ENCODE measurements around the gene EHMT1.

The EHMT1 gene

DNA sequence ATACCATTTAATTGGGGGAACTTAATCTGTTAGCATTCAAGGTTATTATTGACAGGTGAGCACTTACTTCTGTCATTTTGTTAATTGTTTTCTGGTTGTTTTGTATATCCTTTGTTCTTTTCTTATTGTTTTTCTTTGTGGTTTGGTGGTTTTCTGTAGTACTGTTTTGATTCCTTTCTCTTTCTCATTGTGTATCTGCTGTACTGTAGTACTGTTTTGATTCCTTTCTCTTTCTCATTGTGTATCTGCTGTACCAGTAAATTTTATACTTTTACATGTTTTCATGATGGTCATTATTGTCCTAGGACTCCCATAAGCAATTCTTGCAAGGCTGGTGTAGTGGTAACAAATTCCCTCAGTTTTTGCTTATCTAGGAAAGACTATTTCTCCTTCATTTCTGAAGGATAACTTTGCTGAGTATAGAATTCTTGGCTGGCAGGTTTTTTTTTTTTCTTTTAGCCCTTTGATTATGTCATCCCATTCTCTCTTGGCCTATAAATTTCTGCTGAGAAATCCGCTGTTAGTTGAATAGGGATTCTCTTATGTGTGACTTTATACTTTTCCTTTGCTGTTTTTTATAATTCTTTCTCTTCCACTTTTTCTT is 234.7 kb downstream of the EHMT1 start:
- Histone ChIP-seq H3K27ac (ENCODE audit: low read length, poor library complexity, severe bottlenecking) (no peak overlapping the region), H2BK15ac (ENCODE audit: low read depth, poor library complexity, severe bottlenecking) (no peak overlapping the region), H3K4me3 (ENCODE audit: insufficient read depth in 1 of 2, low read depth in 1 of 2, low read length in 2 of 2) (no peak overlapping the region), H2AFZ (ENCODE audit: low read depth, low read length) (no peak overlapping the region), H3K18ac (ENCODE audit: low read depth in 1 of 2, low read length in 2 of 2) (no peak overlapping the region), H3K9ac (ENCODE audit: low read length) (no peak overlapping the region), H4K8ac (ENCODE audit: low read length) (no peak overlapping the region), H3K14ac (ENCODE audit: low read length in 2 of 2) (no peak overlapping the region), H3K4ac (ENCODE audit: low read depth in 1 of 2, low read length in 2 of 2) (no peak overlapping the region), H3K9me3 (ENCODE audit: control insufficient read depth, low read length) (peaks cover 29% of the 10 kb centered on the region), H3K79me1 (replicated peaks; ENCODE audit: low read length, poor library complexity, severe bottlenecking) (no peaks in the 10 kb centered on the region), H2BK5ac (ENCODE audit: low read depth, low read length, poor library complexity, severe bottlenecking) (no peak overlapping the region), H2BK120ac (ENCODE audit: low read depth, low read length) (no peak overlapping the region), H4K91ac (ENCODE audit: low read length) (no peak overlapping the region), H3K36me3 (ENCODE audit: control insufficient read depth in 1 of 2, insufficient read depth in 2 of 2, low read depth in 1 of 2, low read length in 2 of 2) (no peaks in the 10 kb centered on the region), H3K27me3 (ENCODE audit: control insufficient read depth in 1 of 2, insufficient read depth in 1 of 2, low read length in 2 of 2) (no peaks in the 10 kb centered on the region), H3K23ac (ENCODE audit: low read length in 2 of 2) (no peak overlapping the region), H2BK12ac (ENCODE audit: low read length in 2 of 2) (no peak overlapping the region), H2AK5ac (ENCODE audit: low read length, severe bottlenecking) (no peak overlapping the region), H3K4me1 (ENCODE audit: control insufficient read depth, insufficient read depth, low read depth, low read length) (no peaks in the 10 kb centered on the region), H3K4me2 (ENCODE audit: low read length, poor library complexity, severe bottlenecking) (no peak overlapping the region)
- no peak for DNase-seq
- WGBS, result no CpG with 5 or more reads among the region's 1 CpG

DNA sequence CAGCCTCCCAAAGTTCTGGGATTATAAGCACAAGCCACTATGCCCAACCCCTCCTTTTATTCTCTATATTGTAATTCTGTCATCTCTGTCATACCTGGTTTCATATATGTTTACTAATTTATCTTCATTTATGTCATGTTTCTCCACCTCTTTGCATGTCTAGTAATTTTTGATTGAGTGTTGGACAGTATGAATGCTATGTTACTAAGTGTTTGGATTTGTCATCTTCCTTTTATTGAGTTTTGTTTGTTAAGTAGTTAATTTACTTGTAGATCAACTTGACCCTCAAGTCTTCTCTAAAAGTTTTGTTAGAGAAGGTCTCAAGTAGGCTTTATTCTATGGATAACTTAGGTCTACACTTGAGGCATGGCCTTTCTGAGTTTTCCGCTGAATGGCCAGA is 241.6 kb downstream of the EHMT1 start:
- no peaks in the 10 kb centered on the region for H3K79me1 ChIP-seq (replicated peaks; ENCODE audit: low read length, poor library complexity, severe bottlenecking)
- H3K9me3 ChIP-seq (ENCODE audit: control insufficient read depth, low read length), result peaks cover 22% of the 10 kb centered on the region
- H3K23ac ChIP-seq (ENCODE audit: low read length in 2 of 2), result no peak overlapping the region
- H3K4me3 ChIP-seq (ENCODE audit: insufficient read depth in 1 of 2, low read depth in 1 of 2, low read length in 2 of 2), result no peak overlapping the region
- H3K27ac ChIP-seq (ENCODE audit: low read length, poor library complexity, severe bottlenecking), result no peak overlapping the region
- H2AK5ac ChIP-seq (ENCODE audit: low read length, severe bottlenecking), result no peak overlapping the region
- H3K27me3 ChIP-seq (ENCODE audit: control insufficient read depth in 1 of 2, insufficient read depth in 1 of 2, low read length in 2 of 2), result peaks cover 0 to 5% of the 10 kb centered on the region in 2 experiments
- 84% methylated on average over 1 of the region's 1 CpG for WGBS
- no peaks in the 10 kb centered on the region for H3K36me3 ChIP-seq (ENCODE audit: control insufficient read depth in 1 of 2, insufficient read depth in 2 of 2, low read depth in 1 of 2, low read length in 2 of 2)
- H2BK120ac ChIP-seq (ENCODE audit: low read depth, low read length), result no peak overlapping the region
- H2AFZ ChIP-seq (ENCODE audit: low read depth, low read length), result no peak overlapping the region
- no peak overlapping the region for H3K4ac ChIP-seq (ENCODE audit: low read depth in 1 of 2, low read length in 2 of 2)
- no peak overlapping the region for H3K4me2 ChIP-seq (ENCODE audit: low read length, poor library complexity, severe bottlenecking)
- H3K4me1 ChIP-seq (ENCODE audit: control insufficient read depth, insufficient read depth, low read depth, low read length), result no peaks in the 10 kb centered on the region
- H3K18ac ChIP-seq (ENCODE audit: low read depth in 1 of 2, low read length in 2 of 2), result no peak overlapping the region
- DNase-seq, result no peak
- no peak overlapping the region for H4K8ac ChIP-seq (ENCODE audit: low read length)
- no peak overlapping the region for H3K9ac ChIP-seq (ENCODE audit: low read length)
- H2BK12ac ChIP-seq (ENCODE audit: low read length in 2 of 2), result no peak overlapping the region
- no peak overlapping the region for H2BK5ac ChIP-seq (ENCODE audit: low read depth, low read length, poor library complexity, severe bottlenecking)
- H2BK15ac ChIP-seq (ENCODE audit: low read depth, poor library complexity, severe bottlenecking), result no peak overlapping the region
- no peak overlapping the region for H3K14ac ChIP-seq (ENCODE audit: low read length in 2 of 2)
- no peak overlapping the region for H4K91ac ChIP-seq (ENCODE audit: low read length)

DNA sequence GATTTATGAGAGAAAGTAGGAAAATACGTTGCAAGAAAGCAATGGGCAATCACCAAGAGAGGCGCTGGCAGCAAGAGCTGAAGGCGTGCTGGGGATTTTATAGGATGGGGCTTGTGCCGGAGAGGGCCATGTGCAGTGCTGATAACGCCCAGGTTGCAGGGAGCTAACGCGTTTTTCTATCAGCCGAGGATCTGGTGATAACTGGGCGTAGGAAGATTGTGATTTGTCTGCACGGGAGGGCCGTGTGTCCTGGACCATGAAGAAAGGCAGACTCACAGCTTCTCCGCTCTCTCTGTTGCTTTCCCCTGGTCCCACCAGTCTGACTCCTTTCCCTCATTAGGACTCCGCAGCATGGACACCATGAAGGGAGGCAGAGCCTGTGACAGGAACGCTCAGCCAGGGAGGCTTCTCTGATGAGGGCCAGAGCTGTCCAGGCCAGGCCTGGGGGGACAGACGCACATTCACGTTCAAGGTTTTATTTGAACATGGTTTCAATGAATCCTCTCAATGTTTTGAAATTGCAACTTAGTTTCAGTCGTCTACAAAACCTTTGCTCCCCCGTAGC is 246.9 kb downstream of the EHMT1 start:
- no peak for DNase-seq
- Histone ChIP-seq H2BK5ac (ENCODE audit: low read depth, low read length, poor library complexity, severe bottlenecking) (no peak overlapping the region), H3K4ac (ENCODE audit: low read depth in 1 of 2, low read length in 2 of 2) (no peak overlapping the region), H2BK120ac (ENCODE audit: low read depth, low read length) (no peak overlapping the region), H3K23ac (ENCODE audit: low read length in 2 of 2) (no peak overlapping the region), H3K4me2 (ENCODE audit: low read length, poor library complexity, severe bottlenecking) (no peak overlapping the region), H3K27me3 (ENCODE audit: control insufficient read depth in 1 of 2, insufficient read depth in 1 of 2, low read length in 2 of 2) (peaks cover 0 to 7% of the 10 kb centered on the region in 2 experiments), H3K9ac (ENCODE audit: low read length) (no peak overlapping the region), H2AFZ (ENCODE audit: low read depth, low read length) (no peak overlapping the region), H2AK5ac (ENCODE audit: low read length, severe bottlenecking) (no peak overlapping the region), H3K36me3 (ENCODE audit: control insufficient read depth in 1 of 2, insufficient read depth in 2 of 2, low read depth in 1 of 2, low read length in 2 of 2) (no peaks in the 10 kb centered on the region), H2BK15ac (ENCODE audit: low read depth, poor library complexity, severe bottlenecking) (no peak overlapping the region), H2BK12ac (ENCODE audit: low read length in 2 of 2) (no peak overlapping the region), H3K18ac (ENCODE audit: low read depth in 1 of 2, low read length in 2 of 2) (no peak overlapping the region), H3K14ac (ENCODE audit: low read length in 2 of 2) (no peak overlapping the region), H3K4me1 (ENCODE audit: control insufficient read depth, insufficient read depth, low read depth, low read length) (no peaks in the 10 kb centered on the region), H4K91ac (ENCODE audit: low read length) (no peak overlapping the region), H3K9me3 (ENCODE audit: control insufficient read depth, low read length) (peaks cover 3% of the 10 kb centered on the region), H3K27ac (ENCODE audit: low read length, poor library complexity, severe bottlenecking) (no peak overlapping the region), H3K4me3 (ENCODE audit: insufficient read depth in 1 of 2, low read depth in 1 of 2, low read length in 2 of 2) (no peak overlapping the region), H4K8ac (ENCODE audit: low read length) (no peak overlapping the region), H3K79me1 (replicated peaks; ENCODE audit: low read length, poor library complexity, severe bottlenecking) (no peaks in the 10 kb centered on the region)
- 72% methylated on average over 17 of the region's 18 CpGs for WGBS

DNA sequence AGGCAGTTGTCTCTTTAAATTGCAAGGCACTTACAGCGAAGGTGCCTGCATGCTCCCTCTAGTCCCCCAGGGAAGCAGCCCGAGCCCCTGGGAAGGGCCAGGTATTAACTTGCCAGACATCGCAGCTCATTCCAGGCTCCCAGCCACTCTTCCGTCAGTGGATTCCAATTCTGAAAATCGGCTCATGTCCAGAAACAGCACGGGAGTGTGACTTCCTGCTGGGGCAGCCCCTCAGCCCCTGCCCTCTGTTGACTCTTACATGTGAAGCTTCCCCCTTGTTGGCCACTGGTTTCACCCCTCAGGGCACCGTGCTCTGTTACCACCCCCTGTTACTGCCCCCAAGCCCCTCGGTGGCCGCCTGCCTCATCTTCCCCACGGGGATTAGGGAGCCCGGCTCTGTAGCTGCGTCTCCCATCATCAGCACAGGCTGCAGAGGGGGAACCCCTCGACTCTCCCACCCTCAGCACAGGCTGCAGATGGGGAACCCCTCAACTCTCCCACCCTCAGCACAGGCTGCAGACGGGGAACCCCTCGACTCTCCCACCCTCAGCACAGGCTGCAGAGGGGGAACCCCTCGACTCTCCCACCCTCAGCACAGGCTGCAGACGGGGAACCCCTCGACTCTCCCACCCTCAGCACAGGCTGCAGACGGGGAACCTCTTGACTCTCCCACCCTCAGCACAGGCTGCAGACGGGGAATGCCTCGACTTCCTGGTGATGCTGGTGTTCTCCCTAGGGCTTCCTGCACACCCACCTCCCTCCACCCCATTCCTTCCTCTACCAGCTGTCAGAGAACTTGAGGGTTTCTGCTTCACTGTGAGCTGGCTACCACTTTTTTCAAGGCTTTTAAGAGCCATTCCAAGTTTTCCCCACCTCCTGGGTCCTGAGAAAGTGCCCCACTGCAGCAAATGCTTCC is 247.7 kb downstream of the EHMT1 start:
- Histone ChIP-seq H3K18ac (ENCODE audit: low read depth in 1 of 2, low read length in 2 of 2) (no peak overlapping the region), H3K9ac (ENCODE audit: low read length) (no peak overlapping the region), H3K23ac (ENCODE audit: low read length in 2 of 2) (no peak overlapping the region), H3K4me3 (ENCODE audit: insufficient read depth in 1 of 2, low read depth in 1 of 2, low read length in 2 of 2) (no peak overlapping the region), H4K91ac (ENCODE audit: low read length) (no peak overlapping the region), H3K4me2 (ENCODE audit: low read length, poor library complexity, severe bottlenecking) (no peak overlapping the region), H2BK120ac (ENCODE audit: low read depth, low read length) (no peak overlapping the region), H3K4ac (ENCODE audit: low read depth in 1 of 2, low read length in 2 of 2) (no peak overlapping the region), H2BK12ac (ENCODE audit: low read length in 2 of 2) (no peak overlapping the region), H3K4me1 (ENCODE audit: control insufficient read depth, insufficient read depth, low read depth, low read length) (no peaks in the 10 kb centered on the region), H3K27ac (ENCODE audit: low read length, poor library complexity, severe bottlenecking) (no peak overlapping the region), H2AFZ (ENCODE audit: low read depth, low read length) (no peak overlapping the region), H3K14ac (ENCODE audit: low read length in 2 of 2) (no peak overlapping the region), H3K27me3 (ENCODE audit: control insufficient read depth in 1 of 2, insufficient read depth in 1 of 2, low read length in 2 of 2) (peaks cover 0 to 7% of the 10 kb centered on the region in 2 experiments), H2BK5ac (ENCODE audit: low read depth, low read length, poor library complexity, severe bottlenecking) (no peak overlapping the region), H2AK5ac (ENCODE audit: low read length, severe bottlenecking) (no peak overlapping the region), H3K36me3 (ENCODE audit: control insufficient read depth in 1 of 2, insufficient read depth in 2 of 2, low read depth in 1 of 2, low read length in 2 of 2) (no peaks in the 10 kb centered on the region), H3K9me3 (ENCODE audit: control insufficient read depth, low read length) (no peaks in the 10 kb centered on the region), H3K79me1 (replicated peaks; ENCODE audit: low read length, poor library complexity, severe bottlenecking) (no peaks in the 10 kb centered on the region), H2BK15ac (ENCODE audit: low read depth, poor library complexity, severe bottlenecking) (no peak overlapping the region), H4K8ac (ENCODE audit: low read length) (no peak overlapping the region)
- no peak for DNase-seq
- WGBS, result 72% methylated on average over 21 of the region's 21 CpGs
